Chondrocyte (in vitro differentiated cells): ENCODE measurements around the gene PCNX2. TPM values are rescaled to one million over a fixed set of nuclear protein-coding genes. Genes with fewer than 3 reads are reported as not detected.

Source experiments
- DNase-seq: peaks from one replicate; pipeline ENCODE4 v3.0.0; 2021; ENCODE audit warnings: mixed read lengths, low spot score
- H3K27ac Mint-ChIP-seq: one replicate; pipeline ENCODE4 v1.8.0; 2021; ENCODE audit warnings: mild to moderate bottlenecking, moderate library complexity, mixed read lengths; ENCODE audit not compliant: unreplicated experiment
- H3K27me3 Mint-ChIP-seq: 2 replicates; pipeline ENCODE4 v1.8.0; 2021; ENCODE audit warnings: low read depth, mixed read lengths
- H3K36me3 Mint-ChIP-seq: 2 replicates; pipeline ENCODE4 v1.8.0; 2021; ENCODE audit warnings: low read depth, mixed read lengths
- H3K4me1 Mint-ChIP-seq: 2 replicates; pipeline ENCODE4 v1.8.0; 2021; ENCODE audit warnings: low read depth, mild to moderate bottlenecking, mixed read lengths
- H3K4me3 Mint-ChIP-seq: one replicate; pipeline ENCODE4 v1.8.0; 2021; ENCODE audit warnings: mild to moderate bottlenecking, moderate library complexity, mixed read lengths; ENCODE audit not compliant: unreplicated experiment
- H3K9me3 Mint-ChIP-seq: 2 replicates; pipeline ENCODE4 v1.8.0; 2021; ENCODE audit warnings: low read depth, mixed read lengths
- total RNA-seq: library from RNA; stranded (reverse); gene quantifications from 3 replicates; pipeline ENCODE4 v1.2.1, GENCODE V29; 2021
- TF ChIP-seq, protein P1 (sequence below): fragments of 200-600 bp; sonication (generic); IDR thresholded peaks from 2 replicates; pipeline ENCODE4 v1.5.0; 2021; ENCODE audit warnings: antibody characterized with exemption, mild to moderate bottlenecking, moderate library complexity

The PCNX2 gene
- total RNA-seq, 1 donor from 2014 or later, result 9.5 TPM

DNA sequence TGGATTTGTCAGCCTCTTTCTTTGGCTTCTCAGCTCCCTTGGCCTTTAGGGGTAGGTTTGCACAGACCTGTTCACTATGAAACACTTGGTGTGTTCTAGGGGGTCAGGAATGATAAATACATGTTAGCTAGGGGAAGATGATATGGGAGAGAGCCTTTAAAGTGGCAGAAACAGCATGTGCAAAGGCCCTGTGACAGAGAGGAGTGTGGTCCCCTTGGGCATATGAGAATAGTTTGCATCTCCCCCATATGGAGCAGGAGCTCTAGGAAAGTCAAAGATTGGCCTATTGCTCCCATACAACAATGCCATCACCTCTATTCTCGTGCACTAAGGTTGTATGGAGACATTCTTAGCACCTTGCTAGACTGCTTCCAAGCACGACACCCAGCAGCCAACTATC is 355.8 kb downstream of the PCNX2 start:
- Mint-ChIP-seq H3K27me3 (peaks cover 3% of the 10 kb centered on the region), H3K27ac (no peak overlapping the region), H3K36me3 (no peaks in the 10 kb centered on the region), H3K9me3 (no peaks in the 10 kb centered on the region), H3K4me1 (no peaks in the 10 kb centered on the region), H3K4me3 (no peak overlapping the region)
- TF ChIP-seq, protein P1, sequence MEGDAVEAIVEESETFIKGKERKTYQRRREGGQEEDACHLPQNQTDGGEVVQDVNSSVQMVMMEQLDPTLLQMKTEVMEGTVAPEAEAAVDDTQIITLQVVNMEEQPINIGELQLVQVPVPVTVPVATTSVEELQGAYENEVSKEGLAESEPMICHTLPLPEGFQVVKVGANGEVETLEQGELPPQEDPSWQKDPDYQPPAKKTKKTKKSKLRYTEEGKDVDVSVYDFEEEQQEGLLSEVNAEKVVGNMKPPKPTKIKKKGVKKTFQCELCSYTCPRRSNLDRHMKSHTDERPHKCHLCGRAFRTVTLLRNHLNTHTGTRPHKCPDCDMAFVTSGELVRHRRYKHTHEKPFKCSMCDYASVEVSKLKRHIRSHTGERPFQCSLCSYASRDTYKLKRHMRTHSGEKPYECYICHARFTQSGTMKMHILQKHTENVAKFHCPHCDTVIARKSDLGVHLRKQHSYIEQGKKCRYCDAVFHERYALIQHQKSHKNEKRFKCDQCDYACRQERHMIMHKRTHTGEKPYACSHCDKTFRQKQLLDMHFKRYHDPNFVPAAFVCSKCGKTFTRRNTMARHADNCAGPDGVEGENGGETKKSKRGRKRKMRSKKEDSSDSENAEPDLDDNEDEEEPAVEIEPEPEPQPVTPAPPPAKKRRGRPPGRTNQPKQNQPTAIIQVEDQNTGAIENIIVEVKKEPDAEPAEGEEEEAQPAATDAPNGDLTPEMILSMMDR, result no peak
- no peak for DNase-seq

DNA sequence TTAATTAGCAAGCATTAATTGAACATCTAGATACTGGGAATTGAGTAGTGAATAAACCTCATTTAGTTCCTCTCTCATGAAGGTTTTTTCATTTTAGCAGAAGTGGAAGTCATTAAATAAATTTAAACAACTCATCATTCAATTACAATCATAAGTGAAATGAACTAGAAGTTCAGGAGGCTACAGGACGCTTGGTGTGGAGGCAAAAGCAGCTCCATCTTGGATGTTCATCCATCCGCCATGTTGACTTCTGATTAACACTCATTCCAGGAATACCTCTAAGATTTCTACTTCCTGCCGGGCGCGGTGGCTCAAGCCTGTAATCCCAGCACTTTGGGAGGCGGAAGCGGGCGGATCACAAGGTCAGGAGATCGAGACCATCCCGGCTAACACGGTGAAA is 356.6 kb downstream of the PCNX2 start:
- peaks cover 3% of the 10 kb centered on the region for H3K27me3 Mint-ChIP-seq

DNA sequence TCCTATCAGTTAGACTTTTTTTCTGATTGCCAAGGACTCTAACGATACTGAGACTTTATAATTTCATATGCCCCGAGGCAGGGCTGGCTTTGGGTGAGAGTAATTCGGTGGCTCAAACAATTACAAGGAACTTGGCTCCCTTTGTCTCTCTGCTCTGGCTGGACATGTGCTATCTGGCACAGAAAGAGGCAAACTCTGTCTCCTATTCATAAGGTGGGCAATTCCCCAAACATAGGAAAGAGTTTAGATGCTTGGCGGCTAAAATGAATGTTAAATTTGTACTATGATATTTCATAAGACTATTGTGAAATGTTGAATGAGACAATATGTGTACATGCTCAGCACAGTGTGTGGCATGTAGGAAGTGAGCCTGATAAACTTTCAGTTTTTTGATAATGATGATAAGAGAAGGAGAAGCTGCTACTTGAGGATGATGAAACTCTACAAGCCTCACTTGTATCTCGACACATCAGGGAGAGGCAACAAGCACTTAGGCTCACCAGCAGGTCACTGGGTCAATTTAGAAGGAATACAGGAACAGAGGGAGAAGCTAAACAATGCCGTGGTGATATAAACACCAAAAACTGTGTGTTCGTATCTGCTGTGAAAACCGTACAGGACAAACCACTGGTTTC is 357.7 kb downstream of the PCNX2 start:
- no peak overlapping the region for H3K27ac Mint-ChIP-seq
- TF ChIP-seq, protein P1, result no peak
- H3K27me3 Mint-ChIP-seq, result peaks cover 3% of the 10 kb centered on the region
- H3K36me3 Mint-ChIP-seq, result no peaks in the 10 kb centered on the region
- H3K4me1 Mint-ChIP-seq, result peaks cover 9% of the 10 kb centered on the region
- no peak for DNase-seq
- no peaks in the 10 kb centered on the region for H3K9me3 Mint-ChIP-seq
- H3K4me3 Mint-ChIP-seq, result no peak overlapping the region

More for the DNA sequence above, 356.6 kb downstream of the PCNX2 start:
- H3K4me1 Mint-ChIP-seq, result peaks cover 3% of the 10 kb centered on the region
- H3K9me3 Mint-ChIP-seq, result no peaks in the 10 kb centered on the region
- TF ChIP-seq, protein P1, result no peak
- no peak overlapping the region for H3K27ac Mint-ChIP-seq
- no peak for DNase-seq
- H3K4me3 Mint-ChIP-seq, result no peak overlapping the region
- no peaks in the 10 kb centered on the region for H3K36me3 Mint-ChIP-seq

DNA sequence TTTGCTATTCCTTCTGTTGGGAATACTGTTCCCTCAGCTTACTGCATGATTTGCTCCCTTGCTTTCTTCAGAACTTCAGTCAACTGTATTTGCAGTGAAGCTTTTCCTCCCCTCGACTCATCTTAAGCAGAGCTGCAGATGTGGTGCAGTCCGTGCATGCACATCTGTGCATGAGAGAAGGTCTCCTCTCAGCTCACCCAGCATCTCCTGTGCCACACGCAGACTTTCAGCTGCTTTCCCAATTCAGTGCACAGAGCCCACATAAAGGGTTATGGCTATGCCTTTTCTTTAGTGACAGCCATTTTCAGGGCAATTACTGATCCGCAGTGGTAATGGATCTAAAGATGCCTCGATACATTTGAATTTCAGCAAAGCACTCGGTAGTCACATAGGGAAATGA is 358.6 kb downstream of the PCNX2 start:
- H3K4me3 Mint-ChIP-seq, result no peak overlapping the region
- H3K27me3 Mint-ChIP-seq, result peaks cover 3% of the 10 kb centered on the region
- H3K9me3 Mint-ChIP-seq, result no peaks in the 10 kb centered on the region

More for the DNA sequence above, 358.6 kb downstream of the PCNX2 start:
- TF ChIP-seq, protein P1, result no peak
- no peak overlapping the region for H3K27ac Mint-ChIP-seq
- H3K4me1 Mint-ChIP-seq, result peaks cover 11% of the 10 kb centered on the region
- H3K36me3 Mint-ChIP-seq, result no peaks in the 10 kb centered on the region
- DNase-seq, result no peak

Other genes with a start within 250 kb of the PCNX2 start
- 0.17 to 0.25 TPM (median 0.18 TPM) in 3 replicates for gene MAP3K21, start 32.0 kb upstream of the PCNX2 start, total RNA-seq